Sigmoid colon (tissue), 7 donors: Measurements from ENCODE around the gene PLXNA1. TPM values are rescaled to one million over a fixed set of nuclear protein-coding genes. Genes with fewer than 3 reads are reported as not detected.

ENCODE experiments used
- DNase-seq: peaks from one replicate; pipeline ENCODE4 v3.0.0-alpha.2; 2019
- H3K27ac ChIP-seq, 4 donors: fragments of 200-600 bp; sonication (generic); one replicate each; pipeline ENCODE4 v1.5.1; 2016 to 2019; ENCODE audit warnings: mild to moderate bottlenecking in 1 of 4
- H3K27me3 ChIP-seq, 3 donors: fragments of 200-600 bp; sonication (generic); one replicate each; pipeline ENCODE4 v1.5.1; 2019; ENCODE audit warnings: mild to moderate bottlenecking in 1 of 3
- H3K36me3 ChIP-seq, 4 donors: fragments of 200-600 bp; sonication (generic); one replicate each; pipeline ENCODE4 v1.5.1; 2016 to 2019
- H3K4me1 ChIP-seq, 4 donors: fragments of 200-600 bp; sonication (generic); one replicate each; pipeline ENCODE4 v1.5.1; 2017 to 2019
- H3K4me3 ChIP-seq, 4 donors: fragments of 200-600 bp; sonication (generic); one replicate each; pipeline ENCODE4 v1.5.1; 2017 to 2019; ENCODE audit warnings: mild to moderate bottlenecking in 2 of 4, moderate library complexity in 1 of 4
- H3K9me3 ChIP-seq, 4 donors: fragments of 200-600 bp in 3 of 4; sonication (generic) in 3 of 4; one replicate each; pipeline versions ENCODE4 v1.5.1 to v1.6.1; 2013 to 2019
- CTCF ChIP-seq, 4 experiments: fragments of 450-650 bp in 3 of 4; fragments of 200-600 bp in 1 of 4; IDR thresholded peaks; one replicate each; pipeline ENCODE4 v1.5.1; 2016 to 2019; ENCODE audit warnings: antibody characterized with exemption in 4 of 4, mild to moderate bottlenecking in 3 of 4, moderate library complexity in 2 of 4
- EP300 ChIP-seq, 4 donors: sonication (generic); formaldehyde crosslinking; IDR thresholded peaks; one replicate each; pipeline ENCODE4 v1.6.1; 2017; ENCODE audit warnings: antibody characterized with exemption in 4 of 4
- POLR2A ChIP-seq, 2 donors: fragments of 450-650 bp; IDR thresholded peaks; one replicate each; pipeline ENCODE4 v1.6.1; 2016; ENCODE audit warnings: antibody characterized with exemption in 2 of 2, mild to moderate bottlenecking in 2 of 2, moderate library complexity in 2 of 2
- POLR2AphosphoS5 ChIP-seq, 4 donors: sonication (generic); formaldehyde crosslinking; IDR thresholded peaks; one replicate each; pipeline ENCODE4 v1.6.1; 2017; ENCODE audit warnings: antibody characterized with exemption in 4 of 4
- WGBS, 2 donors: extraction: QIAGEN DNeasy Blood & Tissue Kit; methylation state at CpG; one replicate each; pipeline ENCODE4 v1.1.7; 2013; 5-methylcytosine and 5-hydroxymethylcytosine counted together
- intact Hi-C: fragments of 100-400 bp; cut with DNase I; formaldehyde crosslinking; loops from one replicate; pipeline ENCODE4 v1.15.1; 2023
- polyA plus RNA-seq, 3 donors: library from polyadenylated mRNA; stranded (reverse); fragments of 200-250 nt; gene quantifications; one replicate each; pipeline ENCODE4 v1.2.3, GENCODE V29; 2013
- total RNA-seq, 4 donors: library from RNA; depleted of rRNA; stranded (reverse); fragments of >200 nt; gene quantifications; one replicate each; pipeline ENCODE4 v1.1.0, GENCODE V29; 2016
- donor health status: healthy with polysubstance abuse.
- donor health status: Bipolar disorder and iron deficiency.
- donor health status: healthy.

The PLXNA1 gene
- total and polyA plus RNA-seq, 7 donors, result 0.60 to 29.6 (median 8.2) TPM

- Histone ChIP-seq H3K4me3 (no peak overlapping the region), H3K9me3 (no peaks in the 10 kb centered on the region), H3K27ac (no peak overlapping the region), H3K4me1 (peaks cover 0 to 11% (median 2%) of the 10 kb centered on the region in 4 donors), H3K36me3 (no peaks in the 10 kb centered on the region), H3K27me3 (no peaks in the 10 kb centered on the region)
- peak; percentile 42 for DNase-seq
- 90 to 93% methylated on average over 10 of the region's 10 CpGs for WGBS, 2 donors
- intact Hi-C loops, result no loop called here
- no peak for TF ChIP-seq CTCF (IDR thresholded peaks at IDR 0.05)
- no peak for TF ChIP-seq EP300 (IDR thresholded peaks at IDR 0.05)
- no peak for TF ChIP-seq POLR2AphosphoS5 (IDR thresholded peaks at IDR 0.05)
- no peak for TF ChIP-seq POLR2A (IDR thresholded peaks at IDR 0.05)
These were observed 24.3 kb upstream of the PLXNA1 start for GRCh38 chr3:126958638-126959085.

- Histone ChIP-seq H3K27ac (no peak overlapping the region), H3K4me3 (no peak overlapping the region), H3K9me3 (no peaks in the 10 kb centered on the region), H3K36me3 (no peaks in the 10 kb centered on the region), H3K4me1 (peaks cover 0 to 11% (median 2%) of the 10 kb centered on the region in 4 donors), H3K27me3 (no peaks in the 10 kb centered on the region)
- 86 to 87% methylated on average over 10 of the region's 10 CpGs for WGBS, 2 donors
- DNase-seq, result peak; percentile 42
- intact Hi-C loops, result no loop called here
- TF ChIP-seq EP300 (IDR thresholded peaks at IDR 0.05), result no peak
- no peak for TF ChIP-seq CTCF (IDR thresholded peaks at IDR 0.05)
- TF ChIP-seq POLR2A (IDR thresholded peaks at IDR 0.05), result no peak
- TF ChIP-seq POLR2AphosphoS5 (IDR thresholded peaks at IDR 0.05), result no peak
These were observed 23.6 kb upstream of the PLXNA1 start for GRCh38 chr3:126959136-126959920.

- no peak for TF ChIP-seq POLR2A (IDR thresholded peaks at IDR 0.05)
- no peak for TF ChIP-seq POLR2AphosphoS5 (IDR thresholded peaks at IDR 0.05)
- TF ChIP-seq EP300 (IDR thresholded peaks at IDR 0.05), result no peak
- TF ChIP-seq CTCF (IDR thresholded peaks at IDR 0.05), result no peak
- Histone ChIP-seq H3K36me3 (no peaks in the 10 kb centered on the region), H3K27ac (no peak overlapping the region), H3K27me3 (no peaks in the 10 kb centered on the region), H3K4me1 (peaks cover 0 to 11% (median 2%) of the 10 kb centered on the region in 4 donors), H3K9me3 (no peaks in the 10 kb centered on the region), H3K4me3 (no peak overlapping the region)
- DNase-seq, result peak; percentile 52
- intact Hi-C loops, result no loop called here
- WGBS, 2 donors, result 81 to 84% methylated on average over 17 of the region's 17 CpGs
These were observed 22.9 kb upstream of the PLXNA1 start for GRCh38 chr3:126959921-126960603.

- no peaks in the 10 kb centered on the region for H3K9me3 ChIP-seq
- peak overlapping the region in 1 of 4 donors; percentile 42 for H3K27ac ChIP-seq
- H3K4me1 ChIP-seq, result peaks cover 0 to 11% (median 2%) of the 10 kb centered on the region in 4 donors
- no peak for TF ChIP-seq POLR2A (IDR thresholded peaks at IDR 0.05)
- TF ChIP-seq CTCF (IDR thresholded peaks at IDR 0.05), result no peak
- TF ChIP-seq POLR2AphosphoS5 (IDR thresholded peaks at IDR 0.05), result no peak
- no peak for TF ChIP-seq EP300 (IDR thresholded peaks at IDR 0.05)
- H3K27me3 ChIP-seq, result no peaks in the 10 kb centered on the region
- no peaks in the 10 kb centered on the region for H3K36me3 ChIP-seq
- 88 to 91% methylated on average over 17 of the region's 17 CpGs for WGBS, 2 donors
- peak; percentile 64 for DNase-seq
- H3K4me3 ChIP-seq, result no peak overlapping the region
- intact Hi-C loops, result no loop called here
These were observed 22.3 kb upstream of the PLXNA1 start for GRCh38 chr3:126960604-126960995.
